PC-3 (cell line): ENCODE results near the gene HNRNPUL2. TPM values are rescaled to one million over a fixed set of nuclear protein-coding genes. Genes with fewer than 3 reads are reported as not detected.
"Not testable (repeated sequence)": the region's sequence is repeated elsewhere in the genome, so short reads cannot be mapped to it uniquely, and the experiment has no call there.

Experiments
- ATAC-seq: fragments of 200-7000 bp; cut with Tn5 transposase; 2 replicates; pipeline ENCODE4 v1.9.1; 2020; ENCODE audit warnings: mild to moderate bottlenecking, moderate library complexity
- BruUV-seq: library from RNA; stranded (reverse); fragments of 400-500 nt; replicated peaks from 2 replicates; lab custom pipeline; 2021; lab: Mats Ljungman, UMichigan
- CTCF ChIA-PET: fragments of 300-600 bp; sonication (Branson Sonifier 250); formaldehyde crosslinking; loops from one replicate; lab custom pipeline; 2022; ENCODE audit warnings: antibody characterized with exemption; lab: Charles Lee
- POLR2A ChIA-PET: fragments of 300-600 bp; sonication (Branson Sonifier 250); formaldehyde crosslinking; loops from one replicate; lab custom pipeline; 2022; ENCODE audit warnings: antibody characterized with exemption; ENCODE audit not compliant: unreplicated experiment; lab: Charles Lee
- DNase-seq: peaks from one replicate; pipeline ENCODE4 v3.0.0-alpha.2; 2015
- H2AFZ ChIP-seq: fragments of 300-600 bp; sonication (generic); 2 replicates; pipeline ENCODE4 v1.6.0; 2016; ENCODE audit warnings: antibody characterized with exemption, low read length
- H3F3A ChIP-seq: fragments of 300-600 bp; sonication (generic); one replicate; pipeline ENCODE4 v1.6.0; 2017; ENCODE audit warnings: antibody characterized with exemption, low read length, control low read depth, mild to moderate bottlenecking; ENCODE audit not compliant: unreplicated experiment
- H3K27ac ChIP-seq: fragments of 300-600 bp; sonication (generic); 2 replicates; pipeline ENCODE4 v1.5.1; 2016; ENCODE audit warnings: mild to moderate bottlenecking, low read length
- H3K27me3 ChIP-seq: fragments of 300-600 bp; sonication (generic); 2 replicates; pipeline ENCODE4 v1.6.1; 2016; ENCODE audit warnings: low read length, mixed read lengths
- H3K36me3 ChIP-seq: fragments of 300-600 bp; sonication (generic); 2 replicates; pipeline ENCODE4 v1.6.1; 2016; ENCODE audit warnings: low read depth, mixed run types, low read length, mixed read lengths
- H3K4me1 ChIP-seq: fragments of 300-600 bp; sonication (generic); 2 replicates; pipeline ENCODE4 v1.5.1; 2016; ENCODE audit warnings: low read length; ENCODE audit not compliant: insufficient read depth
- H3K4me2 ChIP-seq: fragments of 300-600 bp; sonication (generic); 2 replicates; pipeline ENCODE4 v1.6.0; 2016; ENCODE audit warnings: low read length
- H3K4me3 ChIP-seq: fragments of 300-600 bp; sonication (generic); 2 replicates; pipeline ENCODE4 v1.5.1; 2016; ENCODE audit warnings: mild to moderate bottlenecking, low read length, mixed read lengths
- H3K79me2 ChIP-seq: fragments of 300-600 bp; sonication (generic); 2 replicates; pipeline ENCODE4 v1.6.1; 2017; ENCODE audit warnings: low read length, mixed read lengths
- H3K9ac ChIP-seq: fragments of 300-600 bp; sonication (generic); 2 replicates; pipeline ENCODE4 v1.6.0; 2016; ENCODE audit warnings: mild to moderate bottlenecking, low read length
- H3K9me2 ChIP-seq: fragments of 300-600 bp; sonication (generic); replicated peaks from 2 replicates; pipeline ENCODE4 v1.6.1; 2016; ENCODE audit warnings: mixed run types, low read length, mixed read lengths
- H3K9me3 ChIP-seq: fragments of 300-600 bp; sonication (generic); 2 replicates; pipeline ENCODE4 v1.6.1; 2016; ENCODE audit warnings: low read length, mixed read lengths
- H4K20me1 ChIP-seq: fragments of 300-600 bp; sonication (generic); 2 replicates; pipeline ENCODE4 v1.6.1; 2016; ENCODE audit warnings: low read length, mixed read lengths
- EZH2 ChIP-seq: fragments of 300-600 bp; sonication (generic); IDR thresholded peaks from one replicate; pipeline ENCODE4 v1.6.1; 2017; ENCODE audit warnings: antibody characterized with exemption, mild to moderate bottlenecking, low read length; ENCODE audit not compliant: unreplicated experiment
- EZH2phosphoT487 ChIP-seq: fragments of 300-600 bp; sonication (generic); IDR thresholded peaks from 2 replicates; pipeline ENCODE4 v1.6.1; 2018; ENCODE audit warnings: mild to moderate bottlenecking, antibody characterized with exemption, low read length, borderline replicate concordance
- intact Hi-C: fragments of 100-400 bp; cut with micrococcal nuclease; formaldehyde crosslinking; loops from 2 replicates; pipeline ENCODE4 v1.9.0; 2023
- total RNA-seq: library from RNA; depleted of rRNA; stranded (reverse); fragments of >200 nt; gene quantifications from 2 replicates; pipeline ENCODE4 v1.2.3, GENCODE V29; 2014
- TF ChIP-seq, protein P1 (sequence below): fragments of 300-600 bp; sonication (generic); conservative IDR thresholded peaks from 2 replicates; pipeline ENCODE4 v1.5.1; 2017; ENCODE audit warnings: antibody characterized with exemption, low read depth, mild to moderate bottlenecking, low read length

The HNRNPUL2 gene
- total RNA-seq, 1 experiment from 2014 or later = 15.5 TPM

DNA sequence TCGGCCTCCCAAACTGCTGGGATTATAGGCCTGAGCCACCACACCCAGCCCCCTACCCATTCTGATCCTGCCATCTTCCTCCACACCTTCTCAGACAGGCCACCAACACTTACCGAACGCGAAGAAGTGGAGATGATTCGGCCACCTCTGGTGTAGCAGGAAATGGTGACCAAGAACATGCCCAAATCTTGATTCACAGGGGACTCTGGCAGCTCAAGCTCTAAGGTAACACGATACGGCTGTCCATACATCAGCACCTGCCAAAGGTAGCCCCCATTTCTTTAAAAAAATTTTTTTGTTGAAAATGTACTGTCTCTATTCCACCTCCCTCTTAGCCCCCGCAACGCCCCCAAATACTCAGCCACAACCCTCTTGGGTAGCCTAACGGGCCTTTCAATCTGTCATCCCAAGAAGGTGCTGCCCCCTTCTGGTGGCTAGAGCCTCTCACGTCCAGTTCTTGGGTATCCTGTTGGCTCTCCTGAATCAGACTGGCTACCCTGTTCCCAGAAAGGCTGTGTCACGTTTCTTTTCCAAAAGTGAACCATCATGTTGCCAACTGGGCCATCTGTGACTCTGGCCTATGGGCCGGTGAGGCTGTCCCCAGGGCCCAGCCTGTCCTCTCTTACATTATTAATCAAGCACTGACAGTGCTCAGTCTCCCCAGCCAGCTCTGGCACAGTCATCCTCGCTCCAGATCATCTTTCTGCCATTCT lies 32.6 kb downstream of the HNRNPUL2 start:
- Histone ChIP-seq H3K4me2 (no peak overlapping the region), H3K9me3 (no peaks in the 10 kb centered on the region), H3K9me2 (no peaks in the 10 kb centered on the region), H4K20me1 (no peaks in the 10 kb centered on the region), H3K27ac (no peak overlapping the region), H3K79me2 (no peaks in the 10 kb centered on the region), H3K4me3 (no peak overlapping the region), H3K4me1 (no peaks in the 10 kb centered on the region), H3K9ac (no peak overlapping the region), H3K27me3 (no peaks in the 10 kb centered on the region), H3F3A (peaks cover 3% of the 10 kb centered on the region), H3K36me3 (peaks cover 23% of the 10 kb centered on the region), H2AFZ (no peak overlapping the region)
- ATAC-seq (peak; percentile 95), DNase-seq (peak; percentile 80)
- TF ChIP-seq EZH2 = no peak
- TF ChIP-seq, protein P1, sequence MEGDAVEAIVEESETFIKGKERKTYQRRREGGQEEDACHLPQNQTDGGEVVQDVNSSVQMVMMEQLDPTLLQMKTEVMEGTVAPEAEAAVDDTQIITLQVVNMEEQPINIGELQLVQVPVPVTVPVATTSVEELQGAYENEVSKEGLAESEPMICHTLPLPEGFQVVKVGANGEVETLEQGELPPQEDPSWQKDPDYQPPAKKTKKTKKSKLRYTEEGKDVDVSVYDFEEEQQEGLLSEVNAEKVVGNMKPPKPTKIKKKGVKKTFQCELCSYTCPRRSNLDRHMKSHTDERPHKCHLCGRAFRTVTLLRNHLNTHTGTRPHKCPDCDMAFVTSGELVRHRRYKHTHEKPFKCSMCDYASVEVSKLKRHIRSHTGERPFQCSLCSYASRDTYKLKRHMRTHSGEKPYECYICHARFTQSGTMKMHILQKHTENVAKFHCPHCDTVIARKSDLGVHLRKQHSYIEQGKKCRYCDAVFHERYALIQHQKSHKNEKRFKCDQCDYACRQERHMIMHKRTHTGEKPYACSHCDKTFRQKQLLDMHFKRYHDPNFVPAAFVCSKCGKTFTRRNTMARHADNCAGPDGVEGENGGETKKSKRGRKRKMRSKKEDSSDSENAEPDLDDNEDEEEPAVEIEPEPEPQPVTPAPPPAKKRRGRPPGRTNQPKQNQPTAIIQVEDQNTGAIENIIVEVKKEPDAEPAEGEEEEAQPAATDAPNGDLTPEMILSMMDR = peak; percentile 95
- intact Hi-C loops = loop anchor here (1.0 to 10.0 kb wide), 2 partner anchors 13 to 300 kb away; no protein-coding TSS in a partner anchor
- BruUV-seq = no TSS peak
- ChIA-PET CTCF (interaction anchor here (0.7 to 2.5 kb wide), 3 partner anchors 11 to 22 kb away, joined by 4 to 12 read pairs (median 4); no protein-coding TSS in a partner anchor), POLR2A (no interaction called here)

DNA sequence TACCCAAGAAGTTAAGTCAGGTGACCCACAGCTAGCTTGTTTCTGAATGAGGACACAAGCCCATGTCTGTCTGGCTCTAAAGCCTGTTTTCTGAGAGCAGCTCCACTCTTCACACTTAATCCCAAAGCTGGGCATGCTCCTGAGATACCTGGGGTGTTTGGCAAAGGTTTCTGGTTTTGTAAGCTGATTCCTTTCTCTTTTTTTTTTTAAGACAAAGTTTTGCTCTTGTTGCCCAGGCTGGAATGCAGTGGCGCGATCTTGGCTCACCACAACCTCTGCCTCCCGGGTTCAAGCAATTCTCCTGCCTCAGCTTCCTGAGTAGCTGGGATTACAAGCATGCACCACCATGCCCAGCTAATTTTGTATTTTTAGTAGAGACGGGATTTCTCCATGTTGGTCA lies 33.6 kb downstream of the HNRNPUL2 start:
- H3K4me3 ChIP-seq, DNase-seq, H3K9ac ChIP-seq, H3K27ac ChIP-seq, H3K27me3 ChIP-seq, H3K4me2 ChIP-seq, H3K79me2 ChIP-seq, H4K20me1 ChIP-seq, ATAC-seq, H3K9me2 ChIP-seq, H3F3A ChIP-seq, POLR2A ChIA-PET, H3K4me1 ChIP-seq, H3K9me3 ChIP-seq, H2AFZ ChIP-seq, BruUV-seq: not testable (repeated sequence)
- H3K36me3 ChIP-seq = peaks cover 23% of the 10 kb centered on the region
- intact Hi-C loops = loop anchor here (1.0 to 10.0 kb wide), 2 partner anchors 12 to 299 kb away; no protein-coding TSS in a partner anchor
- CTCF ChIA-PET = interaction anchor here (2.5 kb wide), 1 partner anchor 12 kb away, joined by 12 read pairs; no protein-coding TSS in a partner anchor

DNA sequence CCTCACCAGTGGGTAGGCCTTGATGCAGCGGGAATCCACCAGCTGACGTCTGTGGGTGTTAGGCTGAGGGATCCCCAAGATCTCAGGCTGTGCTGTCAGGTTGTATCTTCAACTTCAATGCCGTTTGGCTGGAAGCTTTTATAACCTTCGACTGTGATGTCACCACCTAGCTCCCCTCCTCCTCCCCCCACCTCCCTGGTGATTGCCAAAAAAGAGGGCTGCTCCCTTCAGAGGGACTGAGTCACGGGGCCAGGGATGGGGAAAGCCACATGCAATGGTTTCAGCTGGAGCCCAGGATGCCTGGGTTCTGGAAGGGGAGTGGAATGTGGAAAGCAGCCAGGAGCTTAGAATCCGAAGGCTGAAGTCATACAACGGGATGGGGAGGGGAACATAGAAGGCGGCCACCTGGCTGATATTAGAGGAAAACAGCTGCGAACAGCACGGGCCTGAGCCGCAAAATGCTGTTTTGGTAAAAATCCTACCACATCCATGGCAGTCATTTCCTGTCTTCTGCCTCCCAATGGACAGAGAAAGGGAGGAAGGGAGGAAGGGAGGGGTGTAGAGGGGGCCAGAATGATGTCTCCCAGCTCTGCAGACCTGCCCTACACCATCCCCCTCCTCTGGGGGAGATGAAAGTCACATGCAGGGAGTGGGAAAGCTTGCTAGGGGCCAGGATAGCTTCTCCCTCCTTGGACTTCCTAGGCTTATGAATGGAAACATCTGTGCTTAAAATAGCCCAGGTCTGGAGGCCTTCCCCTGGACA lies 37.7 kb downstream of the HNRNPUL2 start, which contains the start of gene LRRN4CL:
Gene LRRN4CL (minus strand): TSS at position 110 of the 763 bp plus-strand sequence. CDS start 1,022 bp downstream, outside the sequence.
- DNase-seq (no peak), ATAC-seq (peak; percentile 27; the same call in 1 of the 2 replicates)
- H3K79me2 ChIP-seq = no peaks in the 10 kb centered on the region
- H4K20me1 ChIP-seq = no peaks in the 10 kb centered on the region
- no peaks in the 10 kb centered on the region for H3K4me1 ChIP-seq
- BruUV-seq = no TSS peak
- H3K36me3 ChIP-seq = peaks cover 23% of the 10 kb centered on the region
- H3K27ac ChIP-seq = no peak within 1 kb of the TSS
- no peak within 1 kb of the TSS for H3K9ac ChIP-seq
- H3K9me3 ChIP-seq = no peaks in the 10 kb centered on the region
- H3K4me3 ChIP-seq = no peak within 1 kb of the TSS
- H3K9me2 ChIP-seq = no peaks in the 10 kb centered on the region
- no peaks in the 10 kb centered on the region for H3K27me3 ChIP-seq
- ChIA-PET POLR2A (interaction anchor here (0.6 kb wide), 1 partner anchor 150 kb away, joined by 6 read pairs; no protein-coding TSS in a partner anchor), CTCF (no interaction called here)
- H3F3A ChIP-seq = peaks cover 3% of the 10 kb centered on the region
- no peak within 1 kb of the TSS for H2AFZ ChIP-seq
- H3K4me2 ChIP-seq = no peak within 1 kb of the TSS
- intact Hi-C loops = loop anchor here (10.0 kb wide), 1 partner anchor 295 kb away; no protein-coding TSS in a partner anchor
- TF ChIP-seq EZH2phosphoT487 = no peak
- TF ChIP-seq, protein P1 = no peak
- no peak for TF ChIP-seq EZH2
